Stimulated activated CD4-positive, alpha-beta T cell treated with anti-CD3 and anti-CD28 coated beads, Interleukin-12 subunit alpha, Interleukin-12 subunit beta, amount 100 ng/mL, for 4 hours (primary cell): ENCODE measurements around the gene PLEKHJ1.

Experiments used
- DNase-seq: peaks from one replicate; pipeline ENCODE4 v3.0.0-alpha.2; 2020

The PLEKHJ1 gene

GRCh38 chr19:2195361-2195760 lies 40.8 kb downstream of the PLEKHJ1 start:
- no peak for DNase-seq

- no peak for DNase-seq
These were observed 41.5 kb downstream of the PLEKHJ1 start for GRCh38 chr19:2194513-2195078.

GRCh38 chr19:2193807-2194206 lies 42.3 kb downstream of the PLEKHJ1 start:
- DNase-seq: no peak

- DNase-seq: no peak
These were observed 43.3 kb downstream of the PLEKHJ1 start for GRCh38 chr19:2192862-2193261.

- no peak for DNase-seq
These were observed 44.4 kb downstream of the PLEKHJ1 start for GRCh38 chr19:2191456-2192310.

GRCh38 chr19:2190848-2191455 lies 45.2 kb downstream of the PLEKHJ1 start:
- no peak for DNase-seq

GRCh38 chr19:2189880-2190279 lies 46.2 kb downstream of the PLEKHJ1 start:
- no peak for DNase-seq

GRCh38 chr19:2188708-2189385 lies 47.3 kb downstream of the PLEKHJ1 start:
- no peak for DNase-seq

GRCh38 chr19:2187159-2187558 lies 49.0 kb downstream of the PLEKHJ1 start:
- DNase-seq: no peak

- DNase-seq: no peak
These were observed 49.9 kb downstream of the PLEKHJ1 start for GRCh38 chr19:2186071-2186846.

GRCh38 chr19:2185734-2186070 lies 50.4 kb downstream of the PLEKHJ1 start:
- no peak for DNase-seq

- DNase-seq: no peak
These were observed 51.6 kb downstream of the PLEKHJ1 start for GRCh38 chr19:2184422-2184975.
